Astrocyte (in vitro differentiated cells and primary cell): ENCODE results near the gene ALDH1L1.

Experiments
- CTCF ChIP-seq: IDR thresholded peaks from 2 replicates; pipeline ENCODE4 v1.5.1; 2011; ENCODE audit warnings: low read depth, mild to moderate bottlenecking, inconsistent platforms, low read length, moderate library complexity; ENCODE audit not compliant: insufficient read depth
- EZH2 ChIP-seq: IDR thresholded peaks from 2 replicates; pipeline ENCODE4 v1.6.1; 2012; ENCODE audit warnings: mild to moderate bottlenecking, low read length, inconsistent platforms; ENCODE audit not compliant: insufficient read depth

DNA sequence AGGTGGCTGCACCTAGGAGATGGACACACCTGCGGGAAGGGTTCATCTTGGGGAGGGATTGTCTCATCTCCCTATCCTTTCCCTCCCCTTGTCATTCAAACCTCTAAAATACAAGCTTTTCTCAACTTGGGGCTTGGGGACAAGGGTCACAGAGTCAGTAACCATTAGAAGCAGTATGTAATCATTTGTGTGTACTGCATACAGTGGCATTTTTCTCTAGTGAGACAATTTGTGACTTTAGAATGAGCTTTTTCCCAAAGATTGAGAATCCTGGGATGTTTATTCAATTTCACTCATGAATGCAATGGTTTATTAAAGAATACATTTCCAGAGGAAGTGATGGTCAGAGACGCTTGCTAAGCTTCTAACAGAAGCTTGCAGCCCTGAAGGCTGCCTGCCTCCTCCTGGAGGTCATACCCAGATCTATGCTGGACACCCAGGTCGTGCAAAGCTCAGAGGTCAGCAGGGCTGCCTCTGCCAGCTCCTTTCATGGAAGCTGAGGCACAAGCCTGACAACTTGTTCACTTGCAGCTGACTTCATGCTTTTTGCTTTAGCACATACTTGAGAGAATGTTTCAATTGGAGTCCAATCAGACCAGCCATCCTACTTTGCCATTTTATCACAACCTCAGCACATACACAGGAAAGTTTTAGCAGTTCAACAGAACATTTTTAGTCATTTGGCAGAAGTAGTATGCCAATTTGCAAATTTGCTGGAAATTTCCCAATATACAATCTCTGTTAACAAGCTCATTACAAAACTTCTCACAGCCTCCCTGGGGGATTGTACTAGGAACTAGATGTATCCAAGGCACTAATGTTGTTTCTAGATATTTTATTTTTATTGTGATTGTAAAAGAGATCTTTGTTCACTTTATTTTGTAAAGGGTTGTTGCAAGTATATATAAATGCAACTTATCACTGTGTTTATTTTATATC is 25.6 kb upstream of the ALDH1L1 start:
- TF ChIP-seq CTCF (no peak), EZH2 (no peak)
